ENCODE results near the gene NELL1. TPM values are rescaled to one million over a fixed set of nuclear protein-coding genes. Genes with fewer than 3 reads are reported as not detected.

Gene NELL1
- total RNA-seq, 1 experiment from 2014 or later: not detected

- H3K4me3 ChIP-seq (ENCODE audit: low read depth, low read length): no peak overlapping the region
- no peak for TF ChIP-seq CTCF (IDR thresholded peaks at IDR 0.05; ENCODE audit: insufficient read depth in 1 of 2, low read depth in 1 of 2, low read length in 1 of 2, severe bottlenecking in 1 of 2, unreplicated experiment in 1 of 2)
- DNase-seq: no peak
- Mint-ChIP-seq H3K27ac (ENCODE audit: unreplicated experiment) (no peak overlapping the region), H3K9me3 (ENCODE audit: unreplicated experiment) (no peaks in the 10 kb centered on the region), H3K4me1 (ENCODE audit: low read depth, unreplicated experiment) (no peaks in the 10 kb centered on the region), H3K36me3 (ENCODE audit: insufficient read depth, unreplicated experiment) (no peaks in the 10 kb centered on the region), H3K4me3 (ENCODE audit: unreplicated experiment) (no peak overlapping the region), H3K27me3 (ENCODE audit: insufficient read depth, unreplicated experiment) (peaks cover 13% of the 10 kb centered on the region)
- no TSS peak for BruUV-seq (replicated peaks)
- no peaks in the 10 kb centered on the region for H3K4me1 ChIP-seq
- H3K36me3 ChIP-seq (ENCODE audit: control insufficient read depth, insufficient read depth, low read length): no peaks in the 10 kb centered on the region
- CTCF ChIA-PET: no interaction called here
- POLR2A ChIA-PET: no interaction called here
- H3K27me3 ChIP-seq (replicated peaks; ENCODE audit: control insufficient read depth, insufficient read depth, low read length): no peaks in the 10 kb centered on the region
- H3K9me3 ChIP-seq: no peaks in the 10 kb centered on the region
- intact Hi-C loops (cut with micrococcal nuclease; ENCODE audit: unreplicated experiment): no loop called here
Measured at GRCh38 chr11:20639688-20640087, 29.7 kb upstream of the NELL1 start.

GRCh38 chr11:20640401-20640800, 29.0 kb upstream of the NELL1 start:
- peaks cover 16% of the 10 kb centered on the region for H3K27me3 Mint-ChIP-seq (ENCODE audit: insufficient read depth, unreplicated experiment)
- Histone ChIP-seq H3K36me3 (ENCODE audit: control insufficient read depth, insufficient read depth, low read length) (no peaks in the 10 kb centered on the region), H3K4me3 (ENCODE audit: low read depth, low read length) (no peak overlapping the region), H3K27me3 (replicated peaks; ENCODE audit: control insufficient read depth, insufficient read depth, low read length) (no peaks in the 10 kb centered on the region), H3K4me1 (no peaks in the 10 kb centered on the region), H3K9me3 (no peaks in the 10 kb centered on the region)
- ChIA-PET CTCF (no interaction called here), POLR2A (no interaction called here)
- H3K4me1 Mint-ChIP-seq (ENCODE audit: low read depth, unreplicated experiment): no peaks in the 10 kb centered on the region
- no peaks in the 10 kb centered on the region for H3K36me3 Mint-ChIP-seq (ENCODE audit: insufficient read depth, unreplicated experiment)
- H3K4me3 Mint-ChIP-seq (ENCODE audit: unreplicated experiment): no peak overlapping the region
- intact Hi-C loops (cut with micrococcal nuclease; ENCODE audit: unreplicated experiment): no loop called here
- H3K9me3 Mint-ChIP-seq (ENCODE audit: unreplicated experiment): no peaks in the 10 kb centered on the region
- TF ChIP-seq CTCF (IDR thresholded peaks at IDR 0.05; ENCODE audit: insufficient read depth in 1 of 2, low read depth in 1 of 2, low read length in 1 of 2, severe bottlenecking in 1 of 2, unreplicated experiment in 1 of 2): no peak
- DNase-seq: no peak
- no TSS peak for BruUV-seq (replicated peaks)
- H3K27ac Mint-ChIP-seq (ENCODE audit: unreplicated experiment): no peak overlapping the region

GRCh38 chr11:20644360-20644759, 25.0 kb upstream of the NELL1 start:
- no peaks in the 10 kb centered on the region for H3K4me1 ChIP-seq
- Mint-ChIP-seq H3K4me1 (ENCODE audit: low read depth, unreplicated experiment) (no peaks in the 10 kb centered on the region), H3K36me3 (ENCODE audit: insufficient read depth, unreplicated experiment) (no peaks in the 10 kb centered on the region), H3K27ac (ENCODE audit: unreplicated experiment) (no peak overlapping the region), H3K27me3 (ENCODE audit: insufficient read depth, unreplicated experiment) (peaks cover 11% of the 10 kb centered on the region), H3K9me3 (ENCODE audit: unreplicated experiment) (no peaks in the 10 kb centered on the region), H3K4me3 (ENCODE audit: unreplicated experiment) (no peak overlapping the region)
- H3K4me3 ChIP-seq (ENCODE audit: low read depth, low read length): no peak overlapping the region
- DNase-seq: no peak
- TF ChIP-seq CTCF (IDR thresholded peaks at IDR 0.05; ENCODE audit: insufficient read depth in 1 of 2, low read depth in 1 of 2, low read length in 1 of 2, severe bottlenecking in 1 of 2, unreplicated experiment in 1 of 2): no peak
- no peaks in the 10 kb centered on the region for H3K9me3 ChIP-seq
- CTCF ChIA-PET: no interaction called here
- intact Hi-C loops (cut with micrococcal nuclease; ENCODE audit: unreplicated experiment): no loop called here
- H3K36me3 ChIP-seq (ENCODE audit: control insufficient read depth, insufficient read depth, low read length): no peaks in the 10 kb centered on the region
- POLR2A ChIA-PET: no interaction called here
- BruUV-seq (replicated peaks): no TSS peak
- H3K27me3 ChIP-seq (replicated peaks; ENCODE audit: control insufficient read depth, insufficient read depth, low read length): no peaks in the 10 kb centered on the region; the same call in 1 of the 2 replicates

Data from Caco-2 (cell line).